CD14-positive monocyte (primary cell): ENCODE measurements around the gene KIF26B. TPM values are rescaled to one million over a fixed set of nuclear protein-coding genes. Genes with fewer than 3 reads are reported as not detected.

Source experiments
- DNase-seq, 3 donors: peaks; one replicate each; pipeline ENCODE4 v3.0.0-alpha.2; 2011 to 2022
- H2AFZ ChIP-seq: 2 replicates; pipeline ENCODE4 v1.6.0; 2012; ENCODE audit warnings: mild to moderate bottlenecking, low read depth, low read length, inconsistent platforms; ENCODE audit not compliant: insufficient read depth, poor library complexity, severe bottlenecking
- H3K27ac ChIP-seq, 2 donors: 1 replicate in 1 of 2; 2 replicates in 1 of 2; pipeline ENCODE4 v1.5.1; 2012 to 2013; ENCODE audit warnings: low read length in 2 of 2, control low read depth in 1 of 2, inconsistent platforms in 1 of 2, low read depth in 1 of 2, mild to moderate bottlenecking in 1 of 2
- H3K27me3 ChIP-seq, 2 donors: one replicate each; pipeline versions ENCODE4 v1.6.0 to v1.6.1; 2011 to 2013; ENCODE audit warnings: low read length in 2 of 2; ENCODE audit not compliant: control insufficient read depth in 2 of 2, insufficient read depth in 2 of 2
- H3K36me3 ChIP-seq, 2 donors: replicated peaks in 1 of 2; 1 replicate in 1 of 2; 2 replicates in 1 of 2; pipeline versions ENCODE4 v1.5.1 to v1.6.1; 2012 to 2013; ENCODE audit warnings: low read length in 2 of 2, control low read depth in 1 of 2, inconsistent platforms in 1 of 2, mild to moderate bottlenecking in 1 of 2; ENCODE audit not compliant: insufficient read depth in 2 of 2, control insufficient read depth in 1 of 2
- H3K4me1 ChIP-seq, 2 donors: 1 replicate in 1 of 2; 2 replicates in 1 of 2; pipeline versions ENCODE4 v1.5.1 to v1.6.1; 2012 to 2013; ENCODE audit warnings: low read length in 2 of 2, control low read depth in 1 of 2, inconsistent platforms in 1 of 2, mild to moderate bottlenecking in 1 of 2, moderate library complexity in 1 of 2; ENCODE audit not compliant: insufficient read depth in 2 of 2, control insufficient read depth in 1 of 2
- H3K4me2 ChIP-seq: replicated peaks from 2 replicates; pipeline ENCODE3; 2012; ENCODE audit warnings: low read length, moderate library complexity, mild to moderate bottlenecking; ENCODE audit not compliant: poor library complexity, severe bottlenecking; ENCODE audit errors: extremely low read depth
- H3K4me3 ChIP-seq, 3 experiments: fragments of 200-600 bp in 1 of 3; sonication (generic) in 1 of 3; replicated peaks in 1 of 3; 1 replicate in 2 of 3; 2 replicates in 1 of 3; pipeline ENCODE4 v1.5.1; 2011 to 2013; ENCODE audit warnings: low read length in 3 of 3, mild to moderate bottlenecking in 3 of 3, control low read depth in 2 of 3, low read depth in 2 of 3, inconsistent platforms in 1 of 3, moderate library complexity in 1 of 3
- H3K79me2 ChIP-seq: 2 replicates; pipeline ENCODE4 v1.6.0; 2012; ENCODE audit warnings: mild to moderate bottlenecking, control low read depth, inconsistent platforms, low read length, moderate library complexity; ENCODE audit not compliant: insufficient read depth
- H3K9ac ChIP-seq: 2 replicates; pipeline ENCODE4 v1.6.0; 2017; ENCODE audit warnings: low read length, mild to moderate bottlenecking; ENCODE audit not compliant: insufficient read depth, poor library complexity, severe bottlenecking
- H3K9me3 ChIP-seq, 2 donors: replicated peaks in 1 of 2; 1 replicate in 1 of 2; 2 replicates in 1 of 2; pipeline versions ENCODE4 v1.5.1 to v1.6.1; 2012 to 2013; ENCODE audit warnings: low read length in 2 of 2, control low read depth in 1 of 2; ENCODE audit not compliant: control insufficient read depth in 1 of 2, insufficient read depth in 1 of 2
- H4K20me1 ChIP-seq: 2 replicates; pipeline ENCODE4 v1.6.0; 2012; ENCODE audit warnings: mild to moderate bottlenecking, low read length, control low read depth, moderate library complexity; ENCODE audit not compliant: insufficient read depth
- H3K27ac Mint-ChIP-seq, 7 donors: one replicate each; pipeline ENCODE4 v1.8.0; 2020; ENCODE audit warnings: mild to moderate bottlenecking in 7 of 7, mixed read lengths in 7 of 7, moderate library complexity in 6 of 7, inconsistent platforms in 2 of 7
- H3K27me3 Mint-ChIP-seq, 3 donors: one replicate each; pipeline ENCODE4 v1.8.0; 2021 to 2022; ENCODE audit warnings: low read depth in 3 of 3, mild to moderate bottlenecking in 3 of 3, mixed read lengths in 3 of 3, moderate library complexity in 3 of 3, inconsistent platforms in 1 of 3
- H3K36me3 Mint-ChIP-seq, 2 donors: one replicate each; pipeline ENCODE4 v1.8.0; 2020; ENCODE audit warnings: mixed read lengths in 2 of 2, inconsistent platforms in 1 of 2, mild to moderate bottlenecking in 1 of 2
- H3K4me1 Mint-ChIP-seq: one replicate; pipeline ENCODE4 v1.8.0; 2020; ENCODE audit warnings: mild to moderate bottlenecking, mixed read lengths
- H3K4me3 Mint-ChIP-seq, 2 donors: one replicate each; pipeline ENCODE4 v1.8.0; 2020; ENCODE audit warnings: mild to moderate bottlenecking in 2 of 2, mixed read lengths in 2 of 2, moderate library complexity in 1 of 2
- H3K9me3 Mint-ChIP-seq, 7 donors: one replicate each; pipeline ENCODE4 v1.8.0; 2020 to 2022; ENCODE audit warnings: mixed read lengths in 7 of 7, mild to moderate bottlenecking in 6 of 7, moderate library complexity in 6 of 7, inconsistent platforms in 2 of 7
- CTCF ChIP-seq: fragments of 200-600 bp; IDR thresholded peaks from one replicate; pipeline ENCODE4 v1.8.0; 2022; ENCODE audit warnings: antibody characterized with exemption, mild to moderate bottlenecking
- WGBS: methylation state at CpG from one replicate; pipeline ENCODE4 v1.1.5; 2013; ENCODE audit warnings: missing lambda C conversion rate; ENCODE audit not compliant: insufficient coverage; 5-methylcytosine and 5-hydroxymethylcytosine counted together
- intact Hi-C, 2 donors: fragments of 100-400 bp; cut with micrococcal nuclease; formaldehyde crosslinking; loops; one replicate each; pipeline versions ENCODE4 v1.15.0 to v1.15.1; 2023
- polyA plus RNA-seq, 3 donors: library from polyadenylated mRNA; depleted of rRNA in 1 of 3; unstranded in 2 of 3; stranded (reverse) in 1 of 3; fragments of 300-500 nt in 2 of 3; fragments of >200 nt in 1 of 3; fragmentation: Illumina TruSeq in 2 of 3; gene quantifications; 1 replicate in 2 of 3; 2 replicates in 1 of 3; pipeline ENCODE4 v1.2.3, GENCODE V29; 2012 to 2021

KIF26B gene
- polyA plus RNA-seq, 3 donors = 0.01 to 0.05 TPM; not detected in 1

- Histone ChIP-seq H4K20me1 (no peaks in the 10 kb centered on the region), H2AFZ (no peak overlapping the region), H3K27ac (no peak overlapping the region), H3K36me3 (no peaks in the 10 kb centered on the region), H3K4me1 (peaks cover 49 to 50% of the 10 kb centered on the region in 2 donors), H3K79me2 (no peaks in the 10 kb centered on the region), H3K4me2 (no peak overlapping the region), H3K9ac (no peak overlapping the region), H3K9me3 (no peaks in the 10 kb centered on the region), H3K4me3 (no peak overlapping the region), H3K27me3 (no peaks in the 10 kb centered on the region)
- Mint-ChIP-seq H3K36me3 (peaks cover 2% of the 10 kb centered on the region in 2 donors), H3K4me3 (no peak overlapping the region), H3K27ac (peak overlapping the region in 2 of 7 donors; percentile 36 to 47), H3K27me3 (peaks cover 2 to 5% (median 3%) of the 10 kb centered on the region in 3 donors), H3K9me3 (peaks cover 0 to 2% (median 0%) of the 10 kb centered on the region in 7 donors), H3K4me1 (peaks cover 49% of the 10 kb centered on the region)
- 95% methylated on average over 5 of the region's 6 CpGs for WGBS
- no peak for DNase-seq
- intact Hi-C loops = no loop called here
- TF ChIP-seq CTCF = no peak
Observed at GRCh38 chr1:245481261-245481660, 326.5 kb downstream of the KIF26B start.

GRCh38 chr1:245483247-245483646, 328.5 kb downstream of the KIF26B start:
- H3K9me3 Mint-ChIP-seq = peaks cover 0 to 2% (median 0%) of the 10 kb centered on the region in 7 donors
- H3K36me3 Mint-ChIP-seq = peaks cover 0 to 2% of the 10 kb centered on the region in 2 donors
- TF ChIP-seq CTCF = no peak
- DNase-seq = no peak
- no peak overlapping the region for H3K4me3 Mint-ChIP-seq
- Histone ChIP-seq H3K9me3 (no peaks in the 10 kb centered on the region), H3K27me3 (no peaks in the 10 kb centered on the region), H3K27ac (no peak overlapping the region), H3K4me1 (peaks cover 58% of the 10 kb centered on the region in 2 donors), H3K4me2 (no peak overlapping the region), H2AFZ (no peak overlapping the region), H3K79me2 (no peaks in the 10 kb centered on the region), H3K36me3 (no peaks in the 10 kb centered on the region), H3K4me3 (no peak overlapping the region), H3K9ac (no peak overlapping the region), H4K20me1 (no peaks in the 10 kb centered on the region)
- intact Hi-C loops = no loop called here
- H3K27ac Mint-ChIP-seq = no peak overlapping the region
- H3K4me1 Mint-ChIP-seq = peaks cover 60% of the 10 kb centered on the region
- 79% methylated on average over 6 of the region's 6 CpGs for WGBS
- H3K27me3 Mint-ChIP-seq = peaks cover 0 to 5% (median 3%) of the 10 kb centered on the region in 3 donors
